CD4-positive, alpha-beta T cell treated with Interleukin-12 subunit alpha and Interleukin-12 subunit beta, for 1 hour (primary cell): ENCODE results near the gene SMIM44.
"Not testable (repeated sequence)": the region's sequence is repeated elsewhere in the genome, so short reads cannot be mapped to it uniquely, and the experiment has no call there.

Experiments
- DNase-seq: peaks from one replicate; pipeline ENCODE4 v3.0.0-alpha.2; 2020

Gene SMIM44

DNA sequence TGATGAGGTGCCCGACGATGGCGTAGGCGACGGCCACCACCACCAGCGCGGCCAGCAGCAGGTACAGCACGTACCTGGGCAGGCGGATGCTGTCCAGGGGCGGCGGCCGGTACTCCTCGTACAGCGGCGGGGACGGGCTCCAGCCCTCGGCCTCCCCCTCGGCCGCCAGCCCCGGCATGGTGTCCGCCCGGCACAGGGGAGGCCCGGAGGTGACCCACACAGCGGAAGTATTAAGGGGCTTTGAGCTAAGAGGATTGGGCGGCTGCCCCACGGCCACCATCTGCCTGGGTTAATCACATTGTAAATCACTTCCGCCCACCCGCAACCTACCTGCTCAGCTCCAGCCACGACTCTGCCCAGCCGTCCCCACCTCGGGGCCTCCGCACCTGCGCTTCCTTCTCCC, at the start of gene SMIM44:
SMIM44 (minus strand) TSS at position 216 of the 403 bp plus-strand sequence; CDS start at position 178, 38 bp downstream.
- DNase-seq, result no peak

DNA sequence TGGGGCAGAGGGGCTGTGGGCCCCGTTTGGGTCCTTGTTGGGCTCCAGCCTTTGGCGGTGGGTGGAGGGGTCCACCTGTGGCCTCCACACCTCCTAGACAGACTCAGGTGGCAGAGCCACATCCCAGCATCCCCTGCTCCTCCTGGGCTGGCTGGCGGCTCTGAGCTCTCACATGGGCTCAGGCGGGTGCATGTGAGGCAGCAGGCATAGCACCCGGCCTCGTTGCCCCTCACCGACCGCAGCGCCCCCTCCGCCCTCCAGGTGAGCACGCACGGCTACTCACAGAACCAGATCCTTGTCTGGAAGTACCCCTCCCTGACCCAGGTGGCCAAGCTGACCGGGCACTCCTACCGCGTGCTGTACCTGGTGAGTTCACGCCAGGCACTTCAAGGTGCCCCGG, 49.8 kb upstream of the SMIM44 start:
- no peak for DNase-seq

- DNase-seq, result no peak
These were observed 49.0 kb upstream of the SMIM44 start for GRCh38 chr19:3532154-3532786.

GRCh38 chr19:3531716-3532115, 48.5 kb upstream of the SMIM44 start:
- DNase-seq, result no peak

GRCh38 chr19:3530389-3530788, 47.1 kb upstream of the SMIM44 start:
- DNase-seq, result no peak

- not testable (repeated sequence) for DNase-seq
These were observed 46.1 kb upstream of the SMIM44 start for GRCh38 chr19:3529299-3529698.

DNA sequence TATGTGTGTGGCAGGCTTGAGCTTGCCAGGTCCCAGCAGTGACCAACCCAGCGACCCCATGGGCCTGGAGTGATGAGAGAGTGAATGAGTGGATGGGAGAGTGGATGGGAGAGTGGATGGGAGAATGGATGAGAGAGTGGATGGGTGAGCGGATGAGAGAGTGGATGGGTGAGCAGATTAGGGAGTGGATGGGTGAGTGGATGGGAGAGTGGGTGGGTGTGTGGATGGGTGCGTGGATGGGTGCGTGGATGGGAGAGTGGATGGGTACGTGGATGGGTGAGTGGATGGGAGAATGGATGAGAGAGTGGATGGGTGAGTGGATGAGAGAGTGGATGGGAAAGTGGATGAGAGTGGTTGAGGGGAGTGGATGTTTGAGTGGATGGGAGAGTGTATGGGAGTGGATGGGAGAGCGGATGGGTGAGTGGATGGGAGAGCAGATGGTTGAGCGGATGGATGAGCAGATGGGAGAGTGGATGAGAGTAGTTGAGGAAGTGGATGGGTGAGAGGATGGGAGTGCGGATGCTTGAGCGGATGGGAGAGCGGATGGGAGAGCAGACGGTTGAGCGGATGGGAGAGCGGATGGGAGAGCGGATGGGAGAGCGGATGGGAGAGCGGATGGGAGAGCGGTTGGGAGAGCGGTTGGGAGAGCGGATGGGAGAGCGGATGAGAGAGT, 45.4 kb upstream of the SMIM44 start:
- DNase-seq, result no peak

DNA sequence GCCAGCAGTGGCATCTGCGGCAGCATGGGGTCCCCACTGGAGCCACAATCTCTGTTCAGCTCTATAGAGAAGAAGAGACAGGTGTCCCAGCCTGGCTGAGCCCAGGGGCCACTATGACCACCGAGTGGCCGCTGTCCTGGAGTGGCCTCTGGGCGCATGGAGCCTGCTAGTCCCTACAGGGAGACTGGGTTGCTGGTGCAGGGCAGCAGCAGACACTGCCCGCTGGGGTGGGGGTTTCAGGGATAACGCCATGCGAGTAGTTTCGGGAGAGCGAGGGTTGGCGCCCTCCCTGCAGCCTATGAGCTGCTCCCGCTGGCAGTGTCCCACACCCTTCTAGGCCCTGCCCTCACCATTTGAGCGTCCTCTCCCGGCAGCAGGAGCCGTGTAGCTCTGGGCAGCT, 44.8 kb upstream of the SMIM44 start:
- no peak for DNase-seq

- DNase-seq, result no peak
These were observed 44.1 kb upstream of the SMIM44 start for GRCh38 chr19:3527238-3527910.

DNA sequence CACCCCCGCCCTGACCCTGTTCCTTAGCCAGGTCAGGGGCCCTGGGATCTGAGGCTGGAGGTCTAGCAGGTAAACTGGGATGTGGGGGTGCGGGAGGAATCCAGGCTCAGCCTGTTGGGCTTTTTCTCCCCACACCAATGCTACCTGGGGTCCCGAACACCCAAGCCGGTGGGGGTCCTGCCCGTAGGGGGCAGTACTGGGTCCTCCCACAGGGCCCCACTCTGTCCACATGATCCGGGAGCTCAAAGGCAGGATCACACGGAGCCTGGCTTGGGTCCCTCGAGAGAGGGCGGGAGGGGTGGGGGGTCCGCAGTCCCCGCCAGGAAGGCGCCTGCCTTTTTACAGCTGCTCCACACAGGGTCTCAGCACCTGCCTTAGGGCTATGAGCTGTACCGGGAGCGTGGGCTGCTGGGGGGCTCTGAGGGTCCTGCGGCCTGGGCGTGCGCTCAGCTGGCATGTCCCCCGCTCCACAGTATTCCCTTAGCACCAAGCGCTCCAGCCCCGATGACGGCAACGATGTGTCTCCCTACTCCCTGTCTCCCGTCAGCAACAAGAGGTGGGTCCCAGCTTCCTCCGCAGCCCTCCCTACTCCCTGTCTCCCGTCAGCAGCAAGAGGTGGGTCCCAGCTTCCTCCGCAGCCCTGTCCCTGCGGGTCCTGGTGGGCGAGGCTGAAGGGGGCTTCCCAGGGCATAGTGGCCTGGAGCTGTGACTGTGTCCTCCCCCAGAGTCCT, 43.4 kb upstream of the SMIM44 start:
- DNase-seq, result no peak

DNA sequence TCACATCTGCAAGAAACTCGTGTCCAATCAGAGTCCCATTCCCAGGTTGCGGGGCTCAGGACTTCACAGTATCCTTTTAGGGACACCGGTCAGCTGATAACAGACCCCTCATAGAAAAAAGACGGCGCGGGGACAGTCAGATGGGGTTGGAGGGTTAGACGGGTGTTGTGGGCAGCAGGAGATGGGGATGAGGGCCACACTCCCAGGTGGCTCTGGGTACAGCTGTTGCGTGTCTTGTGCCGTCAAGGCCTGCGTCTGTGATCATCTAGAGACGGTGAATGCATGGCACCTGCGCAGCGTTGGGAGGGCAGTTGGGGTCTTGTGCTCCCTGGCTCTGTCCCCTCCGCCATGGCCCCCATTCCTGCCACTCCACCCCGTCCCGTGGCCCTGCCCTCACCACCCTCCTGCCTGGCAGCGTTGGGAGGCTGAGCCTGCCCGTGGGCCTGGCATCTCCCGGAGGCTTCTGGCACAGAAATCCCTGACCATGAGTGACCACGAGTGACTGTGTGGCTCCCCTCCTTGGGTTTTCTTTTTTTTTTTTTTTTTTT, 41.7 kb upstream of the SMIM44 start:
- DNase-seq, result no peak

GRCh38 chr19:3524078-3524842, 41.0 kb upstream of the SMIM44 start:
- no peak for DNase-seq

- no peak for DNase-seq
These were observed 40.3 kb upstream of the SMIM44 start for GRCh38 chr19:3523361-3524077.

DNA sequence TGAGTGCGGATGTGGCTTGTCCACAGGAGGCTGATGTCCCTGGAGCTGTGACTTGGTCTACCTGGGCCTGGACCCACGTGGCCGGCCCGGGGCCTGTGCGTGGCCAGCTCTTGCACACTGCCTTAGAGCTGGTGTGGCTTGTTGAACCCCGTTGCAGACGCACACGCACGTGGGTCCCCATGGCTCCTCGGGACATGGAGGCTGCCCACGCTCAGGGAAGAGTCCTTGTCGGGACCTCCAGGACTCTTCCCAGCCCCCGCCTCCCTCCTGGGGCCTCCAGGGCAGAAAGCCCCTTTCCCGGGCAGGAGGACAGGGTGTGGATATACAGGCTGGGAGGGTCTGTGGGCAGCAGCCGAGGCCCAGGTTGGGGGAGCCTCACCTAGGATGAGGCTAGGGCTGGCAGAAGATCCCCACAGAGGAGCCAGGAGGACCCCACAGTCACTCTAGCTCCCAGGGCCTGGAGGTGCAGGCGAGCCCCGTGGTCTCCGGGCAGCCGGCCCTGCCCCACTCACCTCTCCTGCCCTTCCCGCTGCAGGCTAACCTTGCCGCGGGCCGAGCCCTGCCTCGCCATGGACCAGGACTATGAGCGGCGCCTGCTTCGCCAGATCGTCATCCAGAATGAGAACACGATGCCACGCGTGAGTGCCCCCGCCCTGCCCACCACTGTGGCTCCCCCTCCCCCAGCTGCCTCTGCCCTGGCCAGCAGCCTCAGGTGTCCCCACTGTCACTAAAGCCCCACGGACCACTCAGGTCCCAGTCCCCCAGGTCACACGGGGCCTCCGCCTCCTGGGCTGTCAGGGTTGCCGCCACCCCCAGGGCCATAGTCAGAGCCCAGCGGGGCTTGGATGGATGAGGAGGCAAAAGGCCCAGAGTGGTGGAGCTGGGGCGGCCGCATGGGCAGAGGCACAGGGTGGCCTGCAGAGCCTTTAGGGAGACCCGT, 39.5 kb upstream of the SMIM44 start:
- DNase-seq, result no peak

DNA sequence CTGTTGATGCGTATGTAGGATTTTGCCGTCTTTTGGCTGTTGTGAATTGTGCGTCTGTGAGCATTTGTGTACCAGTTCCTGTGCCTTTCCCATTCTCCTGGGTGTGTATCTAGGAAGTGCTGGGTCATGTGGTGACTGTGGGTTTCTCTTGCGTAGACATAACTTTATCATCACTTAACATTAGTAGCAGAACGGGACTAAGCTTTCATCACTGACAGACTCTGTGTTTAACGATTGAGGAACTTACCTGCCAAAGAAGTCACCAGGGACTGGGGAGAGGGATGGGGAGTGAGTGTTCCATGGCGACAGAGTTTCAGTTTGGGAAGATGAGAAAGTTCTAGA, 37.8 kb upstream of the SMIM44 start:
- DNase-seq, result no peak

GRCh38 chr19:3520166-3521103, 37.2 kb upstream of the SMIM44 start:
- no peak for DNase-seq

- DNase-seq, result no peak
These were observed 35.9 kb upstream of the SMIM44 start for GRCh38 chr19:3519126-3519525.

DNA sequence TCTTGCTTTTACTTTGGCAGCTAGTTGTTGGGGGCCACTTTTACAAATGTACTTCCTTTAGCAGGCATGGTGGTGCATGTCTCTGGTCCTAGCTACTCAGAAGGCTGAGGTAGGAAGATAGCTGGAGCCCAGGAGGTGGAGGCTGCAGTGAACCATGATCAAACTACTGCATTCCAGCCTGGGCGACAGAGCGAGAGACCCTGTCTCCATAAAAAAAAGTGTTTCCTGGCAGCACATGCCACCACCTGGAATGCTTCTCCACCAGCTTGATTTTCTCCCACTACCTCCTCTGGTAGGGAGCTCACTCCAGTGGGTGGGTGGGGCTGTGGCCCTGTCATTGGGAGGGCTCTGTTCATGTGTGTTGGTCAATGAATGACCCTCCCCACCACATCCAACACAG, 35.4 kb upstream of the SMIM44 start:
- DNase-seq, result no peak

GRCh38 chr19:3518255-3518654, 35.0 kb upstream of the SMIM44 start:
- DNase-seq, result no peak

DNA sequence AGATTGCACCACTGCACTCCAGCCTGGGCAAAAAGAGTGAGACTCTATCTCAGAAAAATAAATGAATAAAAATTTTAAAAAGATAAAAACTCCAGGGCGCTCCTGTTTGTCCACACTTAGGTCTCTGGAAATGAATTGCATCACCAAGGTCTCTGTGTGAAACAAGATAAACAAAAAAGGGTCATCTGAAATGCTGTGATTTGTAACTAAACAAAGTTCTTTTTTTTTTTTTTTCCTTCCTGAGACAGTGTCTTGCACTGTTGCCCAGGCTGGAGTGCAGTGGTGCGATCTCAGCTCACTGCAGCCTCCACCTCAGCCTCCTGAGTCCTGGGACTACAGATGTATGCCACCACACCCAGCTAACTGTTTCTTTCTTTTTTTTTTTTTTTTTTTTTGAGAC, 34.4 kb upstream of the SMIM44 start:
- no peak for DNase-seq
